Measurements from ENCODE around the gene ZNF385A. TPM values are rescaled to one million over a fixed set of nuclear protein-coding genes. Genes with fewer than 3 reads are reported as not detected.

Gene ZNF385A
- total and polyA plus RNA-seq, 9 of the 15 experiments (the other 6 are each of a cell fraction or from before 2014, with no cell fraction given) = 1.0 to 111 (median 7.7) TPM

GRCh38 chr12:54390668-54391551 is 6.4 kb upstream of the ZNF385A start (continued):
- TF ChIP-seq SIN3A (IDR thresholded peaks at IDR 0.05; ENCODE audit: borderline replicate concordance in 2 of 2, control insufficient read depth in 1 of 2, low read depth in 2 of 2, low read length in 2 of 2) = peak in 1 of 2 experiments; percentile 28; a peak in 1 of 4 replicates
- TF ChIP-seq MECOM (CRISPR knock-in tag; IDR thresholded peaks at IDR 0.05) = no peak
- TF ChIP-seq PTTG1 (tag; IDR thresholded peaks at IDR 0.05; ENCODE audit: low read depth) = no peak
- TF ChIP-seq GTF2E2 (tag; IDR thresholded peaks at IDR 0.05) = no peak
- TF ChIP-seq RBM34 (IDR thresholded peaks at IDR 0.05; ENCODE audit: borderline replicate concordance, insufficient read depth, low read length) = no peak
- TF ChIP-seq GABPB2 (CRISPR knock-in tag; conservative IDR thresholded peaks at IDR 0.05) = no peak
- no peak for TF ChIP-seq MTF1 (CRISPR knock-in tag; IDR thresholded peaks at IDR 0.05; ENCODE audit: borderline replicate concordance)
- no peak for TF ChIP-seq NRF1 (conservative IDR thresholded peaks at IDR 0.05 in 1 of 2, IDR thresholded peaks at IDR 0.05 in 1 of 2)
- no peak for TF ChIP-seq SFPQ (IDR thresholded peaks at IDR 0.05; ENCODE audit: low read depth, low read length)
- no peak for TF ChIP-seq ILF3 (IDR thresholded peaks at IDR 0.05; ENCODE audit: borderline replicate concordance)
- TF ChIP-seq GTF2A2 (tag; IDR thresholded peaks at IDR 0.05) = no peak
- peak; percentile 100 for TF ChIP-seq CTCFL (IDR thresholded peaks at IDR 0.05; ENCODE audit: borderline replicate concordance, insufficient read depth, low read depth, low read length, poor library complexity, severe bottlenecking)
- TF ChIP-seq ZNF398 (CRISPR knock-in tag; IDR thresholded peaks at IDR 0.05) = no peak
- no peak for TF ChIP-seq PBX2 (CRISPR knock-in tag; IDR thresholded peaks at IDR 0.05; ENCODE audit: low read depth)
- no peak for TF ChIP-seq PBX2 (tag; conservative IDR thresholded peaks at IDR 0.05; ENCODE audit: low read depth)
- no peak for TF ChIP-seq RBM15 (IDR thresholded peaks at IDR 0.05; ENCODE audit: insufficient read depth, low read length)
- no peak for TF ChIP-seq PTBP1 (IDR thresholded peaks at IDR 0.05; ENCODE audit: low read depth, low read length)
